Body of pancreas (tissue), 4 donors: ENCODE data around the gene C6orf89.

Source experiments
- CTCF ChIP-seq, 7 experiments: fragments of 450-650 bp in 4 of 7; fragments of 200-600 bp in 3 of 7; sonication (generic) in 3 of 7; IDR thresholded peaks; one replicate each; pipeline ENCODE4 v1.5.1; 2016 to 2019; ENCODE audit warnings: antibody characterized with exemption in 7 of 7
- POLR2A ChIP-seq, 3 donors: fragments of 450-650 bp; IDR thresholded peaks; one replicate each; pipeline ENCODE4 v1.6.1; 2016; ENCODE audit warnings: antibody characterized with exemption in 3 of 3, mild to moderate bottlenecking in 2 of 3

GRCh38 chr6:36937896-36938295 lies 52.1 kb downstream of the C6orf89 start:
- TF ChIP-seq CTCF (IDR thresholded peaks at IDR 0.05) (no peak), POLR2A (IDR thresholded peaks at IDR 0.05) (no peak)
